Subcutaneous abdominal adipose tissue (tissue), 5 donors: ENCODE results near the gene MACROD2.
"Not testable (repeated sequence)": the region's sequence is repeated elsewhere in the genome, so short reads cannot be mapped to it uniquely, and the experiment has no call there.

Experiments used
- H3K27ac ChIP-seq: one replicate; pipeline ENCODE4 v1.7.0; 2013; ENCODE audit warnings: low read depth, mild to moderate bottlenecking, inconsistent platforms, low read length, moderate library complexity
- H3K27me3 ChIP-seq, 5 donors: one replicate each; pipeline ENCODE4 v1.7.0; 2013; ENCODE audit warnings: low read length in 5 of 5, inconsistent platforms in 1 of 5; ENCODE audit not compliant: control insufficient read depth in 5 of 5, insufficient read depth in 4 of 5
- H3K36me3 ChIP-seq, 5 donors: one replicate each; pipeline ENCODE4 v1.7.0; 2013; ENCODE audit warnings: low read length in 5 of 5; ENCODE audit not compliant: control insufficient read depth in 5 of 5, insufficient read depth in 5 of 5
- H3K4me1 ChIP-seq, 5 donors: one replicate each; pipeline ENCODE4 v1.7.0; 2013; ENCODE audit warnings: low read length in 5 of 5, mild to moderate bottlenecking in 3 of 5, moderate library complexity in 1 of 5; ENCODE audit not compliant: control insufficient read depth in 5 of 5, insufficient read depth in 5 of 5
- H3K4me3 ChIP-seq, 5 donors: one replicate each; pipeline ENCODE4 v1.7.0; 2013; ENCODE audit warnings: low read length in 5 of 5, low read depth in 1 of 5
- H3K9ac ChIP-seq, 5 donors: one replicate each; pipeline ENCODE4 v1.7.0; 2013; ENCODE audit warnings: low read length in 5 of 5, mild to moderate bottlenecking in 4 of 5, moderate library complexity in 3 of 5
- H3K9me3 ChIP-seq, 5 donors: one replicate each; pipeline ENCODE4 v1.7.0; 2013; ENCODE audit warnings: low read length in 5 of 5; ENCODE audit not compliant: control insufficient read depth in 5 of 5
- donor health status: healthy.
- donor health status: healthy.
- donor health status: healthy.
- donor health status: healthy.
- donor health status: healthy.

Gene MACROD2

DNA sequence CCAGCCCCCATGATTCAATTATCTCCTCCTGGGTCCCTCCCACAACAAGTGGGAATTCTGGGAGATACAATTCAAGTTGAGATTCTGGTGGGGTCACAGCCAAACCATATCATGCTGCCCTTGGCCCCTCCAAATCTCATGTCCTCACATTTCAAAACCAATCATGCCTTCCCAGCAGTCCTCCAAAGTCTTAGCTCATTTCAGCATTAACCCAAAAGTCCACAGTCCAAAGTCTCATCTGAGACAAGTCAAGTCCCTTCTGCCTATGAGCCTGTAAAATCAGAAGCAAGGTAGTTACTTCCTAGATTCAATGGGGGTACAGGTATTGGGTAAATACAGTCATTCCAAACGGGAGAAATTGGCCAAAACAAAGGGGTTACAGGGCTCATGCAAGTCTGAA is 1021.6 kb downstream of the MACROD2 start:
- not testable (repeated sequence) for H3K4me1 ChIP-seq, H3K9ac ChIP-seq, H3K4me3 ChIP-seq, H3K27ac ChIP-seq, H3K27me3 ChIP-seq, H3K36me3 ChIP-seq, H3K9me3 ChIP-seq

- no peak overlapping the region for H3K4me3 ChIP-seq
- H3K36me3 ChIP-seq, result no peaks in the 10 kb centered on the region
- H3K27me3 ChIP-seq, result no peaks in the 10 kb centered on the region
- H3K9ac ChIP-seq, result no peak overlapping the region
- no peak overlapping the region for H3K27ac ChIP-seq
- H3K4me1 ChIP-seq, result no peaks in the 10 kb centered on the region
- H3K9me3 ChIP-seq, result no peaks in the 10 kb centered on the region
Measured at GRCh38 chr20:15018966-15019365, 1023.6 kb downstream of the MACROD2 start.

DNA sequence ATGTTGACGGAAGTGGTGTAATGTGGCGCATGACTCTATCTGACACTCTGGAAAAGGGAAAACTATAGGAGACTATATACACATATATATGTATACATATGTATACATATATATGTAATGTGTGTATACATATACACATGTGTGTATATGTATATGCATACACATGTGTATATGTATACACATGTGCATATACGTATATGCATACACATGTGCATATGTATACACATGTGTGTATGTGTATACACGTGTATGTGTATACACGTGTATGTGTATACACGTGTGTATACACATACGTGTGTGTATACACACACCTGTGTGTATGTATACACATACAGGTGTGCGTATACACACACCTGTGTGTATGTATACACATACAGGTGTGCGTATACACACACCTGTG is 1025.5 kb downstream of the MACROD2 start:
- H3K9me3 ChIP-seq, result no peaks in the 10 kb centered on the region
- H3K4me3 ChIP-seq, result no peak overlapping the region
- H3K9ac ChIP-seq, result no peak overlapping the region
- H3K27me3 ChIP-seq, result no peaks in the 10 kb centered on the region
- H3K27ac ChIP-seq, result no peak overlapping the region
- H3K36me3 ChIP-seq, result no peaks in the 10 kb centered on the region
- no peaks in the 10 kb centered on the region for H3K4me1 ChIP-seq

- H3K27ac ChIP-seq, result no peak overlapping the region
- no peaks in the 10 kb centered on the region for H3K36me3 ChIP-seq
- H3K27me3 ChIP-seq, result no peaks in the 10 kb centered on the region
- no peak overlapping the region for H3K4me3 ChIP-seq
- H3K4me1 ChIP-seq, result no peaks in the 10 kb centered on the region
- H3K9me3 ChIP-seq, result no peaks in the 10 kb centered on the region
- no peak overlapping the region for H3K9ac ChIP-seq
Measured at GRCh38 chr20:15022921-15023320, 1027.6 kb downstream of the MACROD2 start.

DNA sequence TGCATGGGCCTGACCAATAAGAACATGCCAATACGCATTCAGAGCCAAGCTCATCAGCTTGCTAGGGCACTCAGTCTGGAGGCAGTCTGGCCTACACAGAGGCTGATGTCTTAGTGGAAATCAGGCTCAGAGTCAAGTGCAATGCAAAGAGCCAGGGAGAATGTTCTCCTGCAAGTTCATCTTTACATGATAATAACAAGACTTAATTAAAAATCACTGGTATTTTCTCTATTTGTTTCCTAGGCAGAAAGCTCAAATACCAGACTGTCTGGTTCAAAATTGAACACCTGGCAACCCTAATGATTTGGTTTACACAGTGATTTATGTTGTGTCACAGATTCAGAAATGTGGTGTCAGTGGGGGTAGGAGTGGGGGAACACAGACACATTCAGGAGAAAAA is 1031.4 kb downstream of the MACROD2 start:
- Histone ChIP-seq H3K27ac (no peak overlapping the region), H3K9me3 (peaks cover 0 to 3% (median 0%) of the 10 kb centered on the region in 5 donors), H3K9ac (no peak overlapping the region), H3K4me1 (no peaks in the 10 kb centered on the region), H3K27me3 (no peaks in the 10 kb centered on the region), H3K36me3 (no peaks in the 10 kb centered on the region), H3K4me3 (no peak overlapping the region)

DNA sequence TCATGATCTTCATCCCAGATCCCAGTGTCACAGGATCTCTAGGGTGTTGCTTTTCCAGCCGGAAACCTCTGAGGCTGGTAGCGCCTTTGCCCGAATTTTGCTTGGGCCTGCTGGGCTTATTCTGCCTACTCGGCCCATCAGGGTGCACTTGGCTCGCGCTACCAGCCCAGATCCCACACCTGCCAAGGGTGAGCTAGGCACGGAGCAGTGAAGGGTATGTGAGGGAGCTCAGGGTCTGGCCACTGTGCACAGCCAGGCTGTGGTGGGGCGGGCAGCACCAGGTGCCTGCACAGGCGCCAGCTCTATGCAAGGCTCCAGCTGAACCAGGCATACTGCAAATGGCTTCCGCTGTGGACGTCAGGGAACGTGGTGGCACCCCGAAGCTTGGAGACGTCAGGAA is 1035.5 kb downstream of the MACROD2 start:
- Histone ChIP-seq H3K9ac (no peak overlapping the region), H3K27ac (no peak overlapping the region), H3K36me3 (no peaks in the 10 kb centered on the region), H3K9me3 (peaks cover 0 to 4% (median 0%) of the 10 kb centered on the region in 5 donors), H3K4me3 (no peak overlapping the region), H3K4me1 (no peaks in the 10 kb centered on the region), H3K27me3 (no peaks in the 10 kb centered on the region)

- no peaks in the 10 kb centered on the region for H3K27me3 ChIP-seq
- no peaks in the 10 kb centered on the region for H3K36me3 ChIP-seq
- no peaks in the 10 kb centered on the region for H3K4me1 ChIP-seq
- H3K9ac ChIP-seq, result no peak overlapping the region
- H3K9me3 ChIP-seq, result peaks cover 0 to 4% (median 0%) of the 10 kb centered on the region in 5 donors
- H3K27ac ChIP-seq, result no peak overlapping the region
- H3K4me3 ChIP-seq, result no peak overlapping the region
Measured at GRCh38 chr20:15031546-15032351, 1036.4 kb downstream of the MACROD2 start.

DNA sequence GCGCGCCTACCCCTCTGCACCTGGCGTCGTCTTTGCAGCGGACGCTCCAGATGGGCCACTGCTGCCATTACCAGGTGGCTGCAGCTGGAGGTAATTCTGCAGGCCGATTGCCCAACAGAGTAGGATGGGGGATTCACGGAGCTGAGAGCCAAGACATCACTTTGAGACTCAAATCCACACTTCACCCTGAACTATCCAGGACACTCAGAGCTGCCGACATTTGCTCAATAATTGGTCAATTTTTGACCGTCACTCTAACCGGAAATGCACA is 1037.0 kb downstream of the MACROD2 start:
- no peak overlapping the region for H3K9ac ChIP-seq
- no peaks in the 10 kb centered on the region for H3K4me1 ChIP-seq
- H3K27ac ChIP-seq, result no peak overlapping the region
- no peaks in the 10 kb centered on the region for H3K36me3 ChIP-seq
- H3K9me3 ChIP-seq, result peaks cover 0 to 4% (median 0%) of the 10 kb centered on the region in 5 donors
- H3K27me3 ChIP-seq, result no peaks in the 10 kb centered on the region
- H3K4me3 ChIP-seq, result no peak overlapping the region

- H3K27ac ChIP-seq, result no peak overlapping the region
- H3K9ac ChIP-seq, result no peak overlapping the region
- no peak overlapping the region for H3K4me3 ChIP-seq
- H3K9me3 ChIP-seq, result peaks cover 0 to 4% (median 0%) of the 10 kb centered on the region in 5 donors
- H3K4me1 ChIP-seq, result no peaks in the 10 kb centered on the region
- H3K27me3 ChIP-seq, result no peaks in the 10 kb centered on the region
- no peaks in the 10 kb centered on the region for H3K36me3 ChIP-seq
Measured at GRCh38 chr20:15033269-15033668, 1038.0 kb downstream of the MACROD2 start.

GRCh38 chr20:15033891-15034290 is 1038.6 kb downstream of the MACROD2 start:
- no peaks in the 10 kb centered on the region for H3K36me3 ChIP-seq
- H3K9ac ChIP-seq, result no peak overlapping the region
- H3K27ac ChIP-seq, result no peak overlapping the region
- no peaks in the 10 kb centered on the region for H3K27me3 ChIP-seq
- no peaks in the 10 kb centered on the region for H3K4me1 ChIP-seq
- no peak overlapping the region for H3K4me3 ChIP-seq
- peaks cover 0 to 4% (median 0%) of the 10 kb centered on the region in 5 donors for H3K9me3 ChIP-seq
